H1 (cell line): Measurements from ENCODE around the gene LCN15. TPM values are rescaled to one million over a fixed set of nuclear protein-coding genes. Genes with fewer than 3 reads are reported as not detected.

Experiments used
- CTCF ChIA-PET: fragments of 300-600 bp; sonication (Branson Sonifier 250); formaldehyde crosslinking; loops from one replicate; lab custom pipeline; 2021; ENCODE audit not compliant: partially characterized antibody; lab: Charles Lee
- POLR2A ChIA-PET: fragments of 300-600 bp; sonication (Branson Sonifier 250); formaldehyde crosslinking; loops from one replicate; lab custom pipeline; 2021; ENCODE audit warnings: inconsistent platforms; ENCODE audit not compliant: partially characterized antibody; lab: Charles Lee
- DNase-seq, 2 experiments: peaks; one replicate each; pipeline versions ENCODE4 v3.0.0 to v3.0.0-alpha.2; 2010 to 2022; ENCODE audit warnings: low spot score in 2 of 2, low read depth in 1 of 2, mixed read lengths in 1 of 2
- FAIRE-seq: peaks from 2 replicates; lab custom pipeline; 2011; peaks lifted over from hg19 to GRCh38; lab: Jason Lieb, UNC
- H2AFZ ChIP-seq: 2 replicates; pipeline ENCODE4 v1.8.1; 2012; ENCODE audit warnings: low read length, inconsistent platforms
- H2AK5ac ChIP-seq: 2 replicates; pipeline ENCODE4 v1.6.1; 2013; ENCODE audit warnings: low read depth, low read length
- H2BK120ac ChIP-seq: replicated peaks from 2 replicates; pipeline ENCODE3; 2013; ENCODE audit warnings: low read depth, low read length, inconsistent platforms
- H2BK12ac ChIP-seq: 2 replicates; pipeline ENCODE4 v1.6.1; 2013; ENCODE audit warnings: low read depth, low read length
- H2BK15ac ChIP-seq: 2 replicates; pipeline ENCODE4 v1.6.1; 2013; ENCODE audit warnings: low read length
- H2BK20ac ChIP-seq: 2 replicates; pipeline ENCODE4 v1.6.1; 2013; ENCODE audit warnings: low read length
- H2BK5ac ChIP-seq: 2 replicates; pipeline ENCODE4 v1.6.1; 2013; ENCODE audit warnings: low read depth, low read length
- H3K14ac ChIP-seq: 2 replicates; pipeline ENCODE4 v1.6.1; 2013; ENCODE audit warnings: inconsistent platforms; ENCODE audit not compliant: insufficient read length
- H3K18ac ChIP-seq: 2 replicates; pipeline ENCODE4 v1.6.1; 2013; ENCODE audit warnings: low read length; ENCODE audit errors: extremely low read depth
- H3K23ac ChIP-seq: 2 replicates; pipeline ENCODE4 v1.6.1; 2013; ENCODE audit warnings: inconsistent platforms; ENCODE audit not compliant: insufficient read length
- H3K23me2 ChIP-seq: 2 replicates; pipeline ENCODE4 v1.6.1; 2013; ENCODE audit warnings: low read depth, low read length
- H3K27ac ChIP-seq: 2 replicates; pipeline ENCODE4 v1.6.1; 2011; ENCODE audit warnings: low read depth, low read length, inconsistent platforms
- H3K27me3 ChIP-seq, 4 experiments: replicated peaks in 1 of 4; 1 replicate in 1 of 4; 2 replicates in 3 of 4; pipeline versions ENCODE4 v1.6.1 to v1.8.1; 2011 to 2013; ENCODE audit warnings: low read length in 3 of 4, mild to moderate bottlenecking in 3 of 4, inconsistent platforms in 2 of 4, mixed read lengths in 2 of 4, moderate library complexity in 1 of 4; ENCODE audit not compliant: control insufficient read depth in 3 of 4, insufficient read depth in 3 of 4; ENCODE audit errors: extremely low read depth in 1 of 4
- H3K36me3 ChIP-seq, 4 experiments: 2 replicates each; pipeline versions ENCODE4 v1.6.1 to v1.8.1; 2011 to 2013; ENCODE audit warnings: mild to moderate bottlenecking in 4 of 4, low read length in 3 of 4, moderate library complexity in 2 of 4, control low read depth in 1 of 4, inconsistent platforms in 1 of 4; ENCODE audit not compliant: insufficient read depth in 4 of 4, control insufficient read depth in 2 of 4
- H3K4ac ChIP-seq: replicated peaks from 2 replicates; pipeline ENCODE3; 2013; ENCODE audit warnings: low read length, low read depth, mixed read lengths, inconsistent platforms; ENCODE audit not compliant: insufficient read length
- H3K4me1 ChIP-seq, 4 experiments: replicated peaks in 1 of 4; 1 replicate in 1 of 4; 2 replicates in 3 of 4; pipeline versions ENCODE4 v1.6.1 to v1.8.1; 2011 to 2013; ENCODE audit warnings: low read length in 3 of 4, inconsistent platforms in 2 of 4, mixed read lengths in 1 of 4; ENCODE audit not compliant: insufficient read depth in 4 of 4, control insufficient read depth in 3 of 4
- H3K4me2 ChIP-seq, 2 experiments: 2 replicates each; pipeline versions ENCODE4 v1.6.1 to v1.8.1; 2011 to 2013; ENCODE audit warnings: low read depth in 2 of 2, low read length in 2 of 2, control low read depth in 1 of 2, inconsistent platforms in 1 of 2, mild to moderate bottlenecking in 1 of 2; ENCODE audit not compliant: insufficient read depth in 1 of 2
- H3K4me3 ChIP-seq, 4 experiments: fragments of 200-600, 300-600 bp in 1 of 4; sonication (generic), shearing (Covaris generic), sonication (Bioruptor Twin) in 1 of 4; 2 replicates each; pipeline versions ENCODE4 v1.5.1 to v1.8.1; 2011 to 2016; ENCODE audit warnings: low read length in 4 of 4, low read depth in 3 of 4, control low read depth in 2 of 4, inconsistent platforms in 2 of 4, mild to moderate bottlenecking in 2 of 4, mixed read lengths in 1 of 4, moderate library complexity in 1 of 4; ENCODE audit not compliant: insufficient read depth in 2 of 4; ENCODE audit errors: extremely low read depth in 1 of 4
- H3K56ac ChIP-seq: replicated peaks from 2 replicates; pipeline ENCODE3; 2013; ENCODE audit warnings: low read depth, mild to moderate bottlenecking, mixed read lengths, low read length, inconsistent platforms; ENCODE audit not compliant: insufficient read length
- H3K79me1 ChIP-seq: 2 replicates; pipeline ENCODE4 v1.6.1; 2013; ENCODE audit warnings: low read depth, low read length, control low read depth
- H3K79me2 ChIP-seq, 2 experiments: 2 replicates each; pipeline versions ENCODE4 v1.6.1 to v1.8.1; 2012 to 2013; ENCODE audit warnings: low read length in 2 of 2, mild to moderate bottlenecking in 2 of 2, inconsistent platforms in 1 of 2; ENCODE audit not compliant: insufficient read depth in 2 of 2, control insufficient read depth in 1 of 2
- H3K9ac ChIP-seq, 4 experiments: replicated peaks in 1 of 4; 1 replicate in 1 of 4; 2 replicates in 3 of 4; pipeline versions ENCODE4 v1.6.1 to v1.8.1; 2011 to 2013; ENCODE audit warnings: low read depth in 3 of 4, low read length in 3 of 4, control low read depth in 2 of 4, mild to moderate bottlenecking in 2 of 4, moderate library complexity in 2 of 4, inconsistent platforms in 1 of 4; ENCODE audit errors: extremely low read depth in 1 of 4
- H3K9me3 ChIP-seq, 2 experiments: 2 replicates each; pipeline versions ENCODE4 v1.6.1 to v1.8.1; 2012 to 2013; ENCODE audit warnings: mild to moderate bottlenecking in 2 of 2, moderate library complexity in 2 of 2, control low read depth in 1 of 2, inconsistent platforms in 1 of 2, low read depth in 1 of 2, low read length in 1 of 2, mixed read lengths in 1 of 2; ENCODE audit not compliant: insufficient read depth in 2 of 2
- H4K20me1 ChIP-seq, 2 experiments: replicated peaks in 1 of 2; 2 replicates each; pipeline versions ENCODE3 to v1.8.1; 2011 to 2013; ENCODE audit warnings: inconsistent platforms in 2 of 2, low read length in 2 of 2, mild to moderate bottlenecking in 1 of 2; ENCODE audit not compliant: insufficient read depth in 2 of 2, control insufficient read depth in 1 of 2
- H4K5ac ChIP-seq: 2 replicates; pipeline ENCODE4 v1.6.1; 2013; ENCODE audit warnings: low read length, low read depth, mixed read lengths, inconsistent platforms; ENCODE audit not compliant: insufficient read length
- H4K8ac ChIP-seq: 2 replicates; pipeline ENCODE4 v1.8.0; 2013; ENCODE audit warnings: mild to moderate bottlenecking, moderate library complexity, low read length, inconsistent platforms; ENCODE audit not compliant: insufficient read depth; ENCODE audit errors: extremely low read depth
- H4K91ac ChIP-seq: replicated peaks from 2 replicates; pipeline ENCODE3; 2013; ENCODE audit warnings: low read length, mixed read lengths, inconsistent platforms; ENCODE audit not compliant: insufficient read length
- BACH1 ChIP-seq: IDR thresholded peaks from 2 replicates; pipeline ENCODE4 v1.6.1; 2012; ENCODE audit warnings: low read length, improper control_type of control experiment
- CEBPB ChIP-seq: IDR thresholded peaks from 2 replicates; pipeline ENCODE4 v1.6.1; 2012; ENCODE audit warnings: low read depth, low read length
- CHD2 ChIP-seq: IDR thresholded peaks from 2 replicates; pipeline ENCODE4 v1.6.1; 2012; ENCODE audit warnings: low read length, improper control_type of control experiment
- GABPA ChIP-seq: IDR thresholded peaks from 2 replicates; pipeline ENCODE4 v1.6.1; 2011; ENCODE audit warnings: mild to moderate bottlenecking, low read length, moderate library complexity, borderline replicate concordance; ENCODE audit not compliant: insufficient read depth
- KDM4A ChIP-seq: IDR thresholded peaks from one replicate; pipeline ENCODE4 v1.7.1; 2012; ENCODE audit warnings: low read depth, mild to moderate bottlenecking, moderate library complexity, low read length, inconsistent platforms; ENCODE audit not compliant: severe bottlenecking
- MAFK ChIP-seq: IDR thresholded peaks from 2 replicates; pipeline ENCODE4 v1.6.1; 2012; ENCODE audit warnings: low read depth, mild to moderate bottlenecking, improper control_type of control experiment, low read length
- NRF1 ChIP-seq: IDR thresholded peaks from 2 replicates; pipeline ENCODE4 v1.6.1; 2011; ENCODE audit warnings: mild to moderate bottlenecking, low read depth, low read length, improper control_type of control experiment
- SAP30 ChIP-seq: fragments of 300-600 bp; sonication (generic); IDR thresholded peaks from 2 replicates; pipeline ENCODE4 v1.7.1; 2012; ENCODE audit warnings: low read length, moderate library complexity, mild to moderate bottlenecking, inconsistent platforms; ENCODE audit not compliant: insufficient read depth, insufficient replicate concordance
- TAF1 ChIP-seq: IDR thresholded peaks from 2 replicates; pipeline ENCODE4 v1.6.1; 2011; ENCODE audit warnings: mild to moderate bottlenecking, low read depth, low read length
- TBP ChIP-seq: IDR thresholded peaks from 2 replicates; pipeline ENCODE4 v1.6.1; 2011; ENCODE audit warnings: low read depth, low read length, improper control_type of control experiment
- WGBS, 2 experiments: shearing (Covaris generic) in 1 of 2; methylation state at CpG; one replicate each; pipeline versions ENCODE4 v1.1.6 to v1.1.7; 2013 to 2015; ENCODE audit warnings: low lambda C conversion rate in 2 of 2, mixed read lengths in 2 of 2, inconsistent platforms in 1 of 2, low coverage in 1 of 2, missing lambda C conversion rate in 1 of 2; ENCODE audit not compliant: insufficient replicate concordance in 2 of 2, insufficient coverage in 1 of 2, insufficient read length in 1 of 2; ENCODE audit errors: extremely low coverage in 1 of 2, missing lambda C conversion rate in 1 of 2; 5-methylcytosine and 5-hydroxymethylcytosine counted together
- polyA plus RNA-seq, 7 experiments: library from polyadenylated mRNA; depleted of rRNA in 3 of 7; stranded (reverse) in 5 of 7; unstranded in 2 of 7; fragments of >200 nt in 5 of 7; fragments of 200-250 nt in 2 of 7; gene quantifications; 1 replicate in 5 of 7; 2 replicates in 1 of 7; 4 replicates in 1 of 7; pipeline versions ENCODE4 v1.2.1 to v1.2.3, GENCODE V29; 2011 to 2013; ENCODE audit warnings: missing spikeins in 2 of 7, mixed read lengths in 2 of 7
- total RNA-seq: library from RNA; stranded (reverse); fragmentation: NEBNext Ultra II Directional; extraction: Animal tissue kit (Norgen Biotek cat#: 25700); gene quantifications from 2 replicates; pipeline ENCODE4 v1.2.1, GENCODE V29; 2021
- TF ChIP-seq, protein P1 (sequence below): IDR thresholded peaks from 2 replicates; pipeline ENCODE4 v1.6.1; 2012; ENCODE audit warnings: low read length, inconsistent platforms

Gene LCN15
- total and polyA plus RNA-seq, 2 of the 8 experiments (the other 6 are each of a cell fraction or from before 2014, with no cell fraction given) = 0.08 to 0.47 TPM

DNA sequence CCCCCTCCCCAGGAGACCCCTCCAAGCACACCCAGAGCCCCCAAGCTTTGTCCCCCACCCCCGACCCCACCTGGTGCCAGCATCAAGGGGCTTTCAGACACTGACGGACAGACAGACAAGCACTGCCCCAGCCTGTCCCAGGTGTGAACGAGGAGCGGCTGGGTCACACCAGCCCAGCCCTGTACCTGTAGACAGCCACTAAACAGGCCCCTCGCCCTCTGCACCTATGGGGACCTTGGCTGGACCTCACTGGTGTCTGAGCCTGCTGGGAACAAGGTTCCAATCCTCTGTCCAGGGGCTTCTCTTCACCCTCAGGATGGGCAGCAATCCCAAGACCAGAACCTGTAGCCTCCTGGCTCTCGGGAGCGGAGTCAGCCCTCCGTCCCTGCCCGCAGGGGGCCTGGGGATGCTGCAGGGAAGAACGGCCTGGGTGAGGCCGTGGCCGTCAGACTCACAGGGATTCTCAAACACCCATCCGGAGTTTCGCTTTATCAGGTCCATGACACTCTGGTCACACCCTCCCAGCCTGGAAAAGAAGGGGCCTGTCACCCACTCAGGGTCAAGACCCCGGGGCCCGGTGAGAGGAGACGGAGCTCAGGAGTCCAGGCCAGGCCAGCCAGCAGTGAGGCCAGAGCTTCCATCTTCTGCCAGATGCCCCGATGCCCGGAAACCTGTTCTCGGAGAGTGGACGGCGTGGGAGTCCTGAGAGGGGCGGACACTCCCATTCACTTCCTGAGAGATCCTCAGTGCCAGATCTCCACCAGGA is 18.7 kb downstream of the LCN15 start:
- Histone ChIP-seq H4K8ac (no peak overlapping the region), H4K91ac (no peak overlapping the region), H3K79me1 (no peaks in the 10 kb centered on the region), H2BK12ac (no peak overlapping the region), H3K9me3 (no peaks in the 10 kb centered on the region), H4K5ac (no peak overlapping the region), H3K4ac (no peak overlapping the region), H3K79me2 (no peaks in the 10 kb centered on the region), H3K14ac (no peak overlapping the region), H3K4me2 (no peak overlapping the region), H3K18ac (no peak overlapping the region), H3K23me2 (no peaks in the 10 kb centered on the region; the same call in 1 of the 2 replicates), H2BK5ac (no peak overlapping the region), H3K4me1 (peaks cover 0 to 20% (median 9%) of the 10 kb centered on the region in 4 experiments; a peak in 6 of 7 replicates), H3K23ac (no peak overlapping the region), H2BK120ac (no peak overlapping the region), H2BK15ac (no peak overlapping the region), H2BK20ac (no peak overlapping the region), H3K56ac (no peak overlapping the region), H3K36me3 (no peaks in the 10 kb centered on the region), H3K27ac (no peak overlapping the region), H4K20me1 (no peaks in the 10 kb centered on the region), H2AK5ac (no peak overlapping the region), H3K9ac (no peak overlapping the region), H2AFZ (no peak overlapping the region), H3K27me3 (peaks cover 0 to 4% (median 0%) of the 10 kb centered on the region in 4 experiments; a peak in 2 of 7 replicates), H3K4me3 (no peak overlapping the region)
- ChIA-PET CTCF (interaction anchor here (1.1 to 4.8 kb wide), 5 partner anchors 9 to 22 kb away, joined by 5 to 36 read pairs (median 8); partner anchors contain the start of gene LCN8), POLR2A (interaction anchor here (11.7 kb wide), 1 partner anchor 16 kb away, joined by 137 read pairs; no protein-coding TSS in a partner anchor)
- WGBS, 2 experiments = 93% methylated on average over 22 of the region's 23 CpGs; no CpG with 5 or more reads in 1 of the 2 experiments
- FAIRE-seq = no peak
- no peak for DNase-seq
- TF ChIP-seq CHD2 (no peak), KDM4A (no peak), TAF1 (no peak), NRF1 (no peak), BACH1 (no peak), MAFK (no peak), TBP (no peak), GABPA (no peak), CEBPB (no peak), SAP30 (no peak)
- TF ChIP-seq, protein P1, sequence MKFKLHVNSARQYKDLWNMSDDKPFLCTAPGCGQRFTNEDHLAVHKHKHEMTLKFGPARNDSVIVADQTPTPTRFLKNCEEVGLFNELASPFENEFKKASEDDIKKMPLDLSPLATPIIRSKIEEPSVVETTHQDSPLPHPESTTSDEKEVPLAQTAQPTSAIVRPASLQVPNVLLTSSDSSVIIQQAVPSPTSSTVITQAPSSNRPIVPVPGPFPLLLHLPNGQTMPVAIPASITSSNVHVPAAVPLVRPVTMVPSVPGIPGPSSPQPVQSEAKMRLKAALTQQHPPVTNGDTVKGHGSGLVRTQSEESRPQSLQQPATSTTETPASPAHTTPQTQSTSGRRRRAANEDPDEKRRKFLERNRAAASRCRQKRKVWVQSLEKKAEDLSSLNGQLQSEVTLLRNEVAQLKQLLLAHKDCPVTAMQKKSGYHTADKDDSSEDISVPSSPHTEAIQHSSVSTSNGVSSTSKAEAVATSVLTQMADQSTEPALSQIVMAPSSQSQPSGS = no peak
